KBM-7 (cell line): ENCODE data around the gene SLC6A12.

Experiments
- DNase-seq: peaks from one replicate; pipeline ENCODE4 v3.0.0-alpha.2; 2015
- in situ Hi-C: fragments of 300-500 bp; cut with MboI; formaldehyde crosslinking; loops from 2 replicates; pipeline ENCODE4 v1.14.3; 2020; ENCODE audit warnings: low sequenced_read_pairs, low pct_unique_long_range_greater_than_20kb, mixed read lengths

The SLC6A12 gene

GRCh38 chr12:154058-154457 is 59.9 kb downstream of the SLC6A12 start:
- DNase-seq: no peak
- in situ Hi-C loops: no loop called here

- peak; percentile 85 for DNase-seq
- in situ Hi-C loops: no loop called here
Measured at GRCh38 chr12:153080-153746, 60.7 kb downstream of the SLC6A12 start.

GRCh38 chr12:152440-152839 is 61.5 kb downstream of the SLC6A12 start:
- in situ Hi-C loops: no loop called here
- DNase-seq: no peak

- no peak for DNase-seq
- in situ Hi-C loops: no loop called here
Measured at GRCh38 chr12:151579-151978, 62.4 kb downstream of the SLC6A12 start.

GRCh38 chr12:148676-149416 is 65.1 kb downstream of the SLC6A12 start:
- in situ Hi-C loops: no loop called here
- DNase-seq: no peak

GRCh38 chr12:147242-147641 is 66.7 kb downstream of the SLC6A12 start:
- in situ Hi-C loops: no loop called here
- DNase-seq: no peak

GRCh38 chr12:145369-145960 is 68.5 kb downstream of the SLC6A12 start:
- DNase-seq: no peak
- in situ Hi-C loops: no loop called here

GRCh38 chr12:144650-145284 is 69.2 kb downstream of the SLC6A12 start:
- DNase-seq: no peak
- in situ Hi-C loops: no loop called here

- in situ Hi-C loops: no loop called here
- no peak for DNase-seq
Measured at GRCh38 chr12:143964-144649, 69.8 kb downstream of the SLC6A12 start.

- no peak for DNase-seq
- in situ Hi-C loops: no loop called here
Measured at GRCh38 chr12:140162-140561, 73.8 kb downstream of the SLC6A12 start.
